GM10266 (cell line): Measurements from ENCODE around the gene KRTAP17-1.
"Not testable (repeated sequence)": the region's sequence is repeated elsewhere in the genome, so short reads cannot be mapped to it uniquely, and the experiment has no call there.

Source experiments
- DNase-seq: peaks from one replicate; pipeline ENCODE4 v3.0.0; 2012; ENCODE audit errors: extremely low spot score
- CTCF ChIP-seq: IDR thresholded peaks from 2 replicates; pipeline ENCODE4 v1.5.1; 2012; ENCODE audit warnings: mild to moderate bottlenecking, low read depth; ENCODE audit not compliant: control insufficient read depth, insufficient read depth; ENCODE audit errors: missing control alignments

Gene KRTAP17-1

GRCh38 chr17:41347869-41348760 lies 32.6 kb upstream of the KRTAP17-1 start:
- no peak for DNase-seq
- no peak for TF ChIP-seq CTCF

- not testable (repeated sequence) for DNase-seq
These were observed 30.9 kb upstream of the KRTAP17-1 start for GRCh38 chr17:41346421-41346820.

GRCh38 chr17:41345992-41346391 lies 30.5 kb upstream of the KRTAP17-1 start:
- no peak for DNase-seq
- TF ChIP-seq CTCF: no peak

GRCh38 chr17:41343029-41343428 lies 27.5 kb upstream of the KRTAP17-1 start:
- TF ChIP-seq CTCF: no peak

GRCh38 chr17:41340934-41341861 lies 25.7 kb upstream of the KRTAP17-1 start:
- TF ChIP-seq CTCF: no peak
- no peak for DNase-seq

More at GRCh38 chr17:41343029-41343428, 27.5 kb upstream of the KRTAP17-1 start:
- no peak for DNase-seq

GRCh38 chr17:41340494-41340893 lies 25.0 kb upstream of the KRTAP17-1 start:
- no peak for DNase-seq
- no peak for TF ChIP-seq CTCF

- no peak for DNase-seq
- TF ChIP-seq CTCF: no peak
These were observed 24.2 kb upstream of the KRTAP17-1 start for GRCh38 chr17:41339571-41340172.
